CD14-positive monocyte (primary cell): ENCODE measurements around the gene DDX17. TPM values are rescaled to one million over a fixed set of nuclear protein-coding genes. Genes with fewer than 3 reads are reported as not detected.

Experiments
- DNase-seq, 3 donors: peaks; one replicate each; pipeline ENCODE4 v3.0.0-alpha.2; 2011 to 2022
- H2AFZ ChIP-seq: 2 replicates; pipeline ENCODE4 v1.6.0; 2012; ENCODE audit warnings: mild to moderate bottlenecking, low read depth, low read length, inconsistent platforms; ENCODE audit not compliant: insufficient read depth, poor library complexity, severe bottlenecking
- H3K27ac ChIP-seq, 2 donors: 1 replicate in 1 of 2; 2 replicates in 1 of 2; pipeline ENCODE4 v1.5.1; 2012 to 2013; ENCODE audit warnings: low read length in 2 of 2, control low read depth in 1 of 2, inconsistent platforms in 1 of 2, low read depth in 1 of 2, mild to moderate bottlenecking in 1 of 2
- H3K27me3 ChIP-seq, 2 donors: one replicate each; pipeline versions ENCODE4 v1.6.0 to v1.6.1; 2011 to 2013; ENCODE audit warnings: low read length in 2 of 2; ENCODE audit not compliant: control insufficient read depth in 2 of 2, insufficient read depth in 2 of 2
- H3K36me3 ChIP-seq, 2 donors: replicated peaks in 1 of 2; 1 replicate in 1 of 2; 2 replicates in 1 of 2; pipeline versions ENCODE4 v1.5.1 to v1.6.1; 2012 to 2013; ENCODE audit warnings: low read length in 2 of 2, control low read depth in 1 of 2, inconsistent platforms in 1 of 2, mild to moderate bottlenecking in 1 of 2; ENCODE audit not compliant: insufficient read depth in 2 of 2, control insufficient read depth in 1 of 2
- H3K4me1 ChIP-seq, 2 donors: 1 replicate in 1 of 2; 2 replicates in 1 of 2; pipeline versions ENCODE4 v1.5.1 to v1.6.1; 2012 to 2013; ENCODE audit warnings: low read length in 2 of 2, control low read depth in 1 of 2, inconsistent platforms in 1 of 2, mild to moderate bottlenecking in 1 of 2, moderate library complexity in 1 of 2; ENCODE audit not compliant: insufficient read depth in 2 of 2, control insufficient read depth in 1 of 2
- H3K4me2 ChIP-seq: replicated peaks from 2 replicates; pipeline ENCODE3; 2012; ENCODE audit warnings: low read length, moderate library complexity, mild to moderate bottlenecking; ENCODE audit not compliant: poor library complexity, severe bottlenecking; ENCODE audit errors: extremely low read depth
- H3K4me3 ChIP-seq, 3 experiments: fragments of 200-600 bp in 1 of 3; sonication (generic) in 1 of 3; replicated peaks in 1 of 3; 1 replicate in 2 of 3; 2 replicates in 1 of 3; pipeline ENCODE4 v1.5.1; 2011 to 2013; ENCODE audit warnings: low read length in 3 of 3, mild to moderate bottlenecking in 3 of 3, control low read depth in 2 of 3, low read depth in 2 of 3, inconsistent platforms in 1 of 3, moderate library complexity in 1 of 3
- H3K79me2 ChIP-seq: 2 replicates; pipeline ENCODE4 v1.6.0; 2012; ENCODE audit warnings: mild to moderate bottlenecking, control low read depth, inconsistent platforms, low read length, moderate library complexity; ENCODE audit not compliant: insufficient read depth
- H3K9ac ChIP-seq: 2 replicates; pipeline ENCODE4 v1.6.0; 2017; ENCODE audit warnings: low read length, mild to moderate bottlenecking; ENCODE audit not compliant: insufficient read depth, poor library complexity, severe bottlenecking
- H3K9me3 ChIP-seq, 2 donors: replicated peaks in 1 of 2; 1 replicate in 1 of 2; 2 replicates in 1 of 2; pipeline versions ENCODE4 v1.5.1 to v1.6.1; 2012 to 2013; ENCODE audit warnings: low read length in 2 of 2, control low read depth in 1 of 2; ENCODE audit not compliant: control insufficient read depth in 1 of 2, insufficient read depth in 1 of 2
- H4K20me1 ChIP-seq: 2 replicates; pipeline ENCODE4 v1.6.0; 2012; ENCODE audit warnings: mild to moderate bottlenecking, low read length, control low read depth, moderate library complexity; ENCODE audit not compliant: insufficient read depth
- H3K27ac Mint-ChIP-seq, 7 donors: one replicate each; pipeline ENCODE4 v1.8.0; 2020; ENCODE audit warnings: mild to moderate bottlenecking in 7 of 7, mixed read lengths in 7 of 7, moderate library complexity in 6 of 7, inconsistent platforms in 2 of 7
- H3K27me3 Mint-ChIP-seq, 3 donors: one replicate each; pipeline ENCODE4 v1.8.0; 2021 to 2022; ENCODE audit warnings: low read depth in 3 of 3, mild to moderate bottlenecking in 3 of 3, mixed read lengths in 3 of 3, moderate library complexity in 3 of 3, inconsistent platforms in 1 of 3
- H3K36me3 Mint-ChIP-seq, 2 donors: one replicate each; pipeline ENCODE4 v1.8.0; 2020; ENCODE audit warnings: mixed read lengths in 2 of 2, inconsistent platforms in 1 of 2, mild to moderate bottlenecking in 1 of 2
- H3K4me1 Mint-ChIP-seq: one replicate; pipeline ENCODE4 v1.8.0; 2020; ENCODE audit warnings: mild to moderate bottlenecking, mixed read lengths
- H3K4me3 Mint-ChIP-seq, 2 donors: one replicate each; pipeline ENCODE4 v1.8.0; 2020; ENCODE audit warnings: mild to moderate bottlenecking in 2 of 2, mixed read lengths in 2 of 2, moderate library complexity in 1 of 2
- H3K9me3 Mint-ChIP-seq, 7 donors: one replicate each; pipeline ENCODE4 v1.8.0; 2020 to 2022; ENCODE audit warnings: mixed read lengths in 7 of 7, mild to moderate bottlenecking in 6 of 7, moderate library complexity in 6 of 7, inconsistent platforms in 2 of 7
- CTCF ChIP-seq: fragments of 200-600 bp; IDR thresholded peaks from one replicate; pipeline ENCODE4 v1.8.0; 2022; ENCODE audit warnings: antibody characterized with exemption, mild to moderate bottlenecking
- WGBS: methylation state at CpG from one replicate; pipeline ENCODE4 v1.1.5; 2013; ENCODE audit warnings: missing lambda C conversion rate; ENCODE audit not compliant: insufficient coverage; 5-methylcytosine and 5-hydroxymethylcytosine counted together
- intact Hi-C, 2 donors: fragments of 100-400 bp; cut with micrococcal nuclease; formaldehyde crosslinking; loops; one replicate each; pipeline versions ENCODE4 v1.15.0 to v1.15.1; 2023
- polyA plus RNA-seq, 3 donors: library from polyadenylated mRNA; depleted of rRNA in 1 of 3; unstranded in 2 of 3; stranded (reverse) in 1 of 3; fragments of 300-500 nt in 2 of 3; fragments of >200 nt in 1 of 3; fragmentation: Illumina TruSeq in 2 of 3; gene quantifications; 1 replicate in 2 of 3; 2 replicates in 1 of 3; pipeline ENCODE4 v1.2.3, GENCODE V29; 2012 to 2021

DDX17 gene
- polyA plus RNA-seq, 3 donors: 31.4 to 434 (median 36.3) TPM

DNA sequence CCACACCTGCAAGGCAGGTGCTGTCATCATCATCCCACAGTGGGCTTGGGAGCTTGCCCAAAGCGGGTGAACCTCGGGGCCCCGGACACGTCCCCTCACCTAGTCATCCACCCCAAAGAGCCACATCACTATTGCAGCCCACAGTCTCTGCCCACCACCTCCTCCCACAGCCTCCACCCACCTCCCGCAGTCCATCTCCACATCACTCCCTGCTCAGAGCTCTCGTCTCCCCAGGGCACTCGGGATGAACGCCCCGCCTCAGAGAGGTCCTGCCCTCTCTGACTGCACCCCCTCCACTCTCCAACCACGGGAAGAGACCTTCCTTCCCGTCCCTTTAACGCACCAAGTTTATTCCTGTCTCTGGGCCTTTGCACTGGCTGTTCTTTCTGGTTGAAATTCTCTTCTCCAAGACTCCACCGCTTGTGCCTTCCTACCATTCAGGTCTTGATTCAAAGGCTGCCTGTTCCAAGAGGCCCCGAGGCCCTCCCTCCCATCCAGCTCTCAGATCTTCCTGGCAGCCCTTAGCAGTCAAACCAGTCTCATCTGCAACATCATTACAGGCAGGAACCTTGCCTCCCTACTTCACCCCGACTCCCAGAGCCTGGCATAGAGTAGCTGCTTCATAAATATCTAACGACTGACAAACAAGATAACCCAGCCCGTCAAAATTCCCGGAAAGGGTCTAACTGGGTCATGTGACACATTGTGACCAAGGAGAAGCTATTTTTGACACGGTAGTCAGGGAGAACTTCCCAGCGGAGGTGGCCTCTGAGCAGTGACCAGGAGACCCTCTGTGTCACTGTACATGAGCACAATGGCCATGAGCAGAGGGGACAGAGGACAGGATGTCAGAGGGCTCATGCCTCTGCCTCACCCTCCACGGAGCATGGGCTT is 62.2 kb downstream of the DDX17 start:
- Histone ChIP-seq H3K4me2 (no peak overlapping the region), H3K9me3 (no peaks in the 10 kb centered on the region), H3K9ac (no peak overlapping the region), H3K36me3 (no peaks in the 10 kb centered on the region), H3K27me3 (peaks cover 0 to 3% of the 10 kb centered on the region in 2 donors), H3K4me1 (no peaks in the 10 kb centered on the region), H2AFZ (no peak overlapping the region), H3K79me2 (no peaks in the 10 kb centered on the region), H4K20me1 (no peaks in the 10 kb centered on the region), H3K4me3 (no peak overlapping the region), H3K27ac (no peak overlapping the region)
- 74% methylated on average over 19 of the region's 21 CpGs for WGBS
- H3K9me3 Mint-ChIP-seq: no peaks in the 10 kb centered on the region
- no peak for DNase-seq
- no peaks in the 10 kb centered on the region for H3K4me1 Mint-ChIP-seq
- TF ChIP-seq CTCF: no peak
- peaks cover 23 to 51% (median 44%) of the 10 kb centered on the region in 3 donors for H3K27me3 Mint-ChIP-seq
- intact Hi-C loops: no loop called here
- no peak overlapping the region for H3K27ac Mint-ChIP-seq
- H3K36me3 Mint-ChIP-seq: no peaks in the 10 kb centered on the region
- no peak overlapping the region for H3K4me3 Mint-ChIP-seq

- DNase-seq: no peak
- Histone ChIP-seq H3K4me1 (no peaks in the 10 kb centered on the region), H3K4me2 (no peak overlapping the region), H3K4me3 (no peak overlapping the region), H2AFZ (no peak overlapping the region), H3K36me3 (no peaks in the 10 kb centered on the region), H3K27me3 (peaks cover 0 to 2% of the 10 kb centered on the region in 2 donors), H3K27ac (no peak overlapping the region), H3K9ac (no peak overlapping the region), H3K9me3 (no peaks in the 10 kb centered on the region), H4K20me1 (no peaks in the 10 kb centered on the region), H3K79me2 (no peaks in the 10 kb centered on the region)
- Mint-ChIP-seq H3K4me3 (no peak overlapping the region), H3K27me3 (peaks cover 24 to 51% (median 44%) of the 10 kb centered on the region in 3 donors), H3K36me3 (no peaks in the 10 kb centered on the region), H3K4me1 (no peaks in the 10 kb centered on the region), H3K9me3 (peaks cover 0 to 2% (median 0%) of the 10 kb centered on the region in 7 donors), H3K27ac (no peak overlapping the region)
- intact Hi-C loops: no loop called here
- WGBS: 91% methylated on average over 13 of the region's 13 CpGs
- TF ChIP-seq CTCF: no peak
Measured at GRCh38 chr22:38442967-38443627, 63.0 kb downstream of the DDX17 start.
